Measurements from ENCODE around the gene CLEC16A.

CLEC16A gene

GRCh38 chr16:11140466-11140865 lies 196.1 kb downstream of the CLEC16A start:
- no peak for DNase-seq (ENCODE audit: low spot score)

GRCh38 chr16:11140867-11141266 lies 196.5 kb downstream of the CLEC16A start:
- no peak for DNase-seq (ENCODE audit: low spot score)

GRCh38 chr16:11141409-11142260 lies 197.3 kb downstream of the CLEC16A start:
- DNase-seq (ENCODE audit: low spot score): no peak

- no peak for DNase-seq (ENCODE audit: low spot score)
These were observed 197.9 kb downstream of the CLEC16A start for GRCh38 chr16:11142261-11142630.

GRCh38 chr16:11142951-11143350 lies 198.6 kb downstream of the CLEC16A start:
- no peak for DNase-seq (ENCODE audit: low spot score)

DNA sequence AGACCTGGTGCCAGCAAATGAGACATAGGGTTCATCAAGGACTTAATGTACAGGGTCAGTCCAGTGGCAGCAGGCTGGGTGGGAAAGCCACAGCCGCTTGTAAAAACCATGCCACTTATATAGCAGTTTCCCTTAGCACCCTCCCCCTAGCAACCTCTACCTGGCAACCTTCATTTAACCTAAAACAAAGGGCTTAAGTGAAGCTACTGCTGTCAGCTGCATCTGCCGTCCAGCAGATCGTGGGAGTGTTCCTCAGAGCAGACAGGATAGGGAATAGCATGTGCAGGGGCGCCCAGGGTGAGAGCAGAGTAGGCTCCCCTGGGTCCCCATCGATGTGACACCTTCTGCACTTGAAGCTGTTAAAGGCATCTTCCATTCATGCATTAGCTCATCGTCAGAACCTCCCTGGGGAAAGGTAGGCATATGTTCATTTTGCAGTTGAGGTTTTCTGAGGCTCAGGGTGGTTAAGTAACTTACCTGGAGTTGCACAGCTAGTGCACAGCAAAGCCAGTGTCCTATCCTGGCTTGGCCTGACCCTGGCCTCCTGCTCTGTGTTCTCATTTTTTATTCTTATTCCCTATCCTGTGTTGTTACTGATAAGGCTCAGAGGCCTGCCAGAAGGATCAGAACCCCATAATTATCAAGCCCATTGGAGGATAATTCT lies 199.1 kb downstream of the CLEC16A start:
- DNase-seq (ENCODE audit: low spot score): no peak

DNA sequence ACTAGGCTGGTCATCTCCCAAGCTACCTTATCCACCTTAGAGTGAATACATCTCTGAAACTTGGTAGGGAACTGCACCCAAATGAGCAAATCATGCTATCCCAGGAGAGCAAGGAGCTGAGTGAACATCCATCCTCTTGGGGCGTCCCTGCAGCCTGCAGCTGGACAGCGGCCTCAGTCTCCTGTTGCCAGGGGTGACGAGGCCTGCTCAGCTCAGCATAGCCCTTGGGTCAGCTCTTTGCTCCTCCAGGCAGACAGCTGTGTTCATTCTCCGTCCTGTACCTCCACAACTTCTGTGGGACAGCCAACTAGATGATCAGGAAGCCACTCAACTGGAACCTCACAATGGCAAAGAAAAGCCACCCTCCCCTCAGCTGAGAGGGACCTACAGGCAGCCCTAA lies 199.8 kb downstream of the CLEC16A start:
- DNase-seq (ENCODE audit: low spot score): no peak

- DNase-seq (ENCODE audit: low spot score): no peak
These were observed 200.9 kb downstream of the CLEC16A start for GRCh38 chr16:11145173-11145818.

- no peak for DNase-seq (ENCODE audit: low spot score)
These were observed 201.5 kb downstream of the CLEC16A start for GRCh38 chr16:11145819-11146211.

DNA sequence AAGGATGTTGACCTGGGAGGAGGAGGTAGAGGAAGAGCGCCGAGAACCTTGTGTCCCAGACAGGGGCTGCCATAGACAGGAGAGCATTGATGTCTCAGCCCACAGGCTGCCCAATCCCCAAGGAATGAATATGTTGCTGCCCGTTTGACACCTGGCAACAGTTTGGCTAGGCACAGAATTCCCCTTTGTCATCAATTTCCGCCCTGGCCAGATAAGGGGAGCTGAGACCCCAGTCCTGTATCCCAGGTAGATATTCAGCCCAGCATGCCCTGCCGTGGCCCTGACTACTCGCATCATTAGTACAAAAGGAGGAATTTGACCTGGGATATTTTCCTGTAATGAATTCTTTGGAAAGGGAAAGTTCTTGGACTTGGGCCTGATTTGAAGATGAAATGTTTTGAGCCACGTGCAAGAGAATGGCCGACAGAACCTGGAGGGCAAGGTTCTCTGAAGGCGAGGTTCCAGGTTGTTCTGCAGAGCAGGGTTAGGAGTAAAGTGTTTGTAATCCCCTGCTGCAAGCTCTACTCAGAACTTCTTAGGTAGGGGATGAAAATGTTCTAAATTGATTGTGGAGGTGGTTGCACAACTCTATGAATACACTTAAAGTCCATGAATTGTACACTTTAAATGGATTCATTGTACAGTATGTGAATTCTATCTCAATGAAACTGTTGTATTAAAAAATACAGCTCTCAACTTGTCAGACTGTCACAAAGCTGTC lies 202.8 kb downstream of the CLEC16A start:
- no peak for DNase-seq (ENCODE audit: low spot score)

DNA sequence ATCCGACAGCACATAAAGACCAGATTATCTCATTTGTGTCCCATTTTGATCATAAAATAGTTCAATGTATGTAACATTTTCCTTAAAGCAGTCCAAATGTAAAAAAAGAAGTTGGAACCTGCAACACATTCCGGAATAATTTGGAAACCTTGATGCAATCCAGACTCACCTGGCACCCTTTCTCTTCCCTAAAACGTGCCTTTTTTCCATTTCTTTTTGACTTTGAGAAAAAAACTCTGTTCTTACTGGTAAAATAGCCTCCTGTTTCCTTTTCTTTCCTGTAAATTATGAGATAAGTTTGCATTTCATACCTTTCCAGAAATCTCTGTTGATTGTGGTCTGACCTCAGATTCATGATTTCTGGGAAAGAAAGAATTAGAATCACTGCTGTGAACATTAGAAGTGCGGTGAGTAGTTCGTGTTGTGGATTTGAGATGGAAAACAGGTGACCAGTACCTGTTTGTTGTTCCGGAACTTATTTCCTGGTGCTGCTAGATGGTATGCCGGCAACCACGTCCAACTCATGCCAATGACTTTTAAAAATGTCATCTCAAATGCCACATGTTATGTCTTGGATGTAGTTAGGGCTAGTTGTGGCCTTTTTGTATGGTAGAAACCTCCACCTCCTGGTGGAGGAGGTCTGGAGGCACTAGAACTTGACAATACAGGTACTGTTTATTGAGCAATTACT lies 203.5 kb downstream of the CLEC16A start:
- no peak for DNase-seq (ENCODE audit: low spot score)

DNA sequence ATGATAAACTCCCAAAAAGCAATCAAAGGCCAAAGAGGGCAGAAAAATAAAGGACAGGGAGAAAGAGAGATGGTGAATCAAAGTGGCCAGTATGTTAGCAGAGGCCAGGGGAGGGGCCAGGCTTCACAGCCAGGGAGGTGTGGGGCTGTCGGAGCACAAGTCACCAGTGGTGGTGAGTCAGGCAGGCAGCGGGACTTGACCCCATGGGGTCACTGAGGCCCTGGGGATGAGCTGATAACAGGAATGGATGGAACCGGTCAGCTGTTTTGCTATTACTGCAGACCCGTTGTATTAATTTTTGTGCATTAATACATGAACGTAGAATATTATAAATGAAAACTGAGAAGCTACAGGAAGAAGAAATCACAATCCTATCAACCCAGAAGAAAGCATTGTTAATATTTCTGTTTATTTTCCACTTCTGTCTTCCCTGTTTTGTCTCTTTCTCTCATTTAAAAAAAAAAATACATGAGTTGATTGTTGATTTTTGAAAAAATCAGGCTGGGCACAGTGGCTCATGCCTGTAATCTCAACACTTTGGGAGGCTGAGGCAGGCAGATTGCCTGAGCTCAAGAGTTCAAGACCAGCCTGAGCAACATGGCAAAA lies 204.8 kb downstream of the CLEC16A start:
- DNase-seq (ENCODE audit: low spot score): no peak

DNA sequence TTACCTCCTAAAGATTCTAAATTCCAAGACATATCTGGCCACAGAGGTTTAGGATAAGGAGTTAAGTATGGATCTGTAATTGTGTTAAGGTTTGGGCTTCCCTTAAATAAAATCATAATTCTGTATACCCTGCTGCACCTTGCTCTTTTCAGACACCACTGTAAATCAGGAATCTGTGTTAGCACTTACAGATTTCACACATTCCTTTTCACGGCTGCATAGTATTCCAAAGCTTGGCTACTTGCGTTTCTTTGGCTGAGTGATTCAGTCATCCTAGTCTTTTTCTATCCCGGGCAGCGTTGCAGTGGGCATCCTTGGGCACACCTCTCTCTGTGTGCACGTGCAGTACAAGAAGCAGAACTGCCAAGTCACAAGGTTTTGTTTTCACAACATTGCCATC lies 205.8 kb downstream of the CLEC16A start:
- DNase-seq (ENCODE audit: low spot score): no peak

DNA sequence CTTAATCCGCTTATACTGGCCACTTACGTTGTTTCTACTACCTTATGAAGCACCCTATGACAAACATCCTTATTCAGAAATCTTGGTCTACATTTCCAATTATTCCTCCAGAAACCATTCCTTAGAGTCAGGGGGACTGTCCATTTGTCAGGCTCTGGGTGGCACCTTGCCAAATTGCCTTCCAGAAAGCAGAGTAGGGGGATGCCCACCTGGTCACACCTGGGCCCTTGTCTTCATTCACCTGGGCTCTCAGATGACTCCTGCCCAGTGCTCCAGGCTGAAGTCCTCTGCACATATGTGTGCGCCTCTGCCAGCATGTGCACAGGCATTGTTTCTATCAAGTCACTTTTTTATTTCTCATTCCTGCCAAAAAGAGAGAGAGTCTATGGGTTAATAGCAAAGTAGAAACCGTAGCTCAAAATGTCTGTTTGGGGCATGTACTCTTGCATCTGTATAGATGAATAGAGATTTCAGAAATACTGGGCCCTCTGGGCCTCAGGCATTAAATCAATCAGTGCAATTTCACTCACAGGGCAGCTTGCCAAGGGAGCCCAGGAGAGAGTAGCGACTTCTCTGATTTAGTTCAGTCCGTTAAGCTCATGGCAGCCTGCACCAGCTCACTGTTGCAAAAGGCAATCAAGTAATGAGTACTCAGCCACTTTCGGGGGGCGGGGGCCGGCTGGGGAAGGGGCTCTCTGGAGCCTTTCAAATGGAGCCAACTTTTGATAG lies 207.0 kb downstream of the CLEC16A start:
- no peak for DNase-seq (ENCODE audit: low spot score)

DNA sequence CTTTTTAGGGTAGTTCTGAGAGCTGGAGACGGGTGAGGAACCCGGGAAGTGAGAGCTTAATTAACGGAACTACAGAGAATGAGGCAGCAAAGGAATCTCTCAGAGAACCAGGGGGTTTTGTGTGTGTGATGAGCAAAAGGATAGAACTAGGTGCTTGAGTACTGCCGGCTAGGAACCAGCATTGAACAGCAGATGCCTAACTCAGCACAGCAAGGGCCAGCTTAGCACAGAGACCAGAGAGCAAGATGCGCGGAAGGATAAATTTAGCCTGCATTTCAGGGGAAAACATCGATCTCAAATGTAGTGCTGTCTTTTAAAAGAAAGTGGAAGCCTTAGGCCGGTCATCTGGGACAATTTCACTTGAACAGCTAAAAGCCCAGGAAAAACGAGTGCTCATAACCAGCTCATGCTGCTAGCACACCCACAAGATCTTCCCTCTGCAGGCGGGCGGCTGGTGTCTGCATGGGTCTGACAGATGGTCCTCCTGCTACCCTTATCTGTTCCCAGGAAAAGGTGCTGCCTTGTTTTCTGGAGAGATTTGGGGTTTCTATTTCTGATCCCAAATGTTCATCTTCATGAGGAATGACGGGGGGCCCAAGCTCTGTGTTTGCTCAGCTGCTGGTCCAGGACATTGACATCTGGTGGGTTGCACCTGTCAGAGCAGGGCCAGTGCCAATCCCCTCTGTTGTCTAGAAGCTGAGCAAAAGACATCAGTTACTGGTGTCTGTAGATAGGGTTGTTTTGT lies 207.7 kb downstream of the CLEC16A start:
- DNase-seq (ENCODE audit: low spot score): no peak

DNA sequence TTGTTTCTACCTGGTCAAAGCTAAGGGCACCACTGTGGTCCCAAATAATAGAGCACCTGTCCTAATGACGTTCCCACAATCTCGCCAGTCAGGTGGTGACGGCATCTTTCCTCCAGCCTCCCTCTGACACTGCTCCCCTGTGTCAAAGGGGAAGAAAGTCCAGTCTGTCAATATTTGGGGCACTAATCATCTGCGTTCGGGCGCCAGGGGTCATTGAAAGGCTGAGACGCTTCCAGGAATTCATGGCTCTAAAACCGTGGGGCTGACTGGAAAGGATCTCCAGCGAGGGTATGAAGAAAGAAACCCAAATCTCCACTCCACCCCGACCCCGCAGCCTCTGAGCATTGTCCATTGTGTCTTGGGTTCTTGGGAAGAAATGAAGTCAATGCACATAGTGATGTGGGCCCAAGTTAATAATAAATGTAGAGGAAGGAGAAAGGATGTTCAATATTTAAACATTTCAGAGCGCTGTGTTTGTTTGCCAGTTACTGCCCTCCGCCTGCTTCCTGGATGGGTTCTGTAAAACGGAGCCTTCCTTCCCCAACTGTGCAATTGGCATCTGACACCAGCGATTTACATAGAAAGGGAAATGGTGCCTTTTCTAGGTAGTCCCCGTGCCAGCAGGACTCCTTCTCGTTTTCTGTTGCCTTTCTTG lies 208.4 kb downstream of the CLEC16A start:
- no peak for DNase-seq (ENCODE audit: low spot score)

DNA sequence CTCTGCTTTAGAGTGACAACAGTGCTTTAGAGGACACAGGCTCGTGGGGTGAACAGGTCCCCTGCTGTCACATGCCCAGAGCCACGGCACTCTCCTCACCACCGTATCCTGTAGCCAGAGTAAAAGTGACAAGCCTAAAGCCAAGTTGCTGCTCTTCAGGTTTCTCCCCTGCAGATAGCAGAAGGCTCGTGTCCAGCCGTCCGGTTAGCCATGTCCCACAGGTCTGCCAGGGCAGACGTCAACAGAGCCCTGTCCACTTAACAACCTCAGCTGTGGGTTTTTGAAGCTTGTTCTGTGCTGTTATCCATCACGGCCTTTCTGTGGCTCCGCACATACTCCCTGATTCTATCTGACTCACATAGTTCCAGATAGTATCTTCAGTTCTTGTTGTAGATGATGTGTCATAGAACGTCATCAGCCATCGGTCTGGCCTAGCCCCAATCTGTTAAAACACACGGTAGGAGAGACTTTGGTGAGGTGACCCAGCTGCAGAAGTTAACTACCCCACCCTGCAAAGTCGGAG lies 211.0 kb downstream of the CLEC16A start:
- DNase-seq (ENCODE audit: low spot score): no peak

GRCh38 chr16:11156401-11156800 lies 212.0 kb downstream of the CLEC16A start:
- DNase-seq (ENCODE audit: low spot score): no peak

DNA sequence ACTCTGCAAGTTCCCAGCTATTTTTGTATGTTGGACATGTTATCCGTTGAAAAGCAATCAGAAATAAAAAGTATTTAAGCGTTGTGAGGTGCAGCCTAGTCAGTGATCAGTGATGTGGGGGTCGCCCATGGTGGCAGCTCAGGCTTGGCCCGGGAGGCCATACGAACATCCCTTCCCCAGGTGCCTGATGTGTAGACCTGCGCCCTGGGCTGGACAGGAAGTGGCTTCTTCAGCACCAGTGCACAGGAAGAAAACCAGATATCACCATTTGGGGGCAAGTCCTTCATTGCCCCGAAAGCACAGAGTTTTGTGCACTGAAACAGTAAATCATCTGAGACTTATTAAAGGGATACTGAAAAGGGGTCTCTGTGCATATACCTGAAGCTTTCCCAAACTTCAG lies 212.8 kb downstream of the CLEC16A start:
- DNase-seq (ENCODE audit: low spot score): no peak
